AG10803 (cell line): ENCODE results near the gene SPTBN4.
A peak's percentile ranks its signal among the peaks of the same experiment; 100 is the strongest.
"Not testable (repeated sequence)": the region's sequence is repeated elsewhere in the genome, so short reads cannot be mapped to it uniquely, and the experiment has no call there.

Experiments
- DNase-seq: peaks from one replicate; pipeline ENCODE4 v3.0.0; 2010; ENCODE audit warnings: low read depth
- H3K4me3 ChIP-seq: 2 replicates; pipeline ENCODE4 v1.5.1; 2011; ENCODE audit warnings: mild to moderate bottlenecking, low read length, control low read depth
- CTCF ChIP-seq: conservative IDR thresholded peaks from 2 replicates; pipeline ENCODE4 v1.5.1; 2011; ENCODE audit warnings: mild to moderate bottlenecking, low read length, control low read depth, inconsistent platforms

Gene SPTBN4

DNA sequence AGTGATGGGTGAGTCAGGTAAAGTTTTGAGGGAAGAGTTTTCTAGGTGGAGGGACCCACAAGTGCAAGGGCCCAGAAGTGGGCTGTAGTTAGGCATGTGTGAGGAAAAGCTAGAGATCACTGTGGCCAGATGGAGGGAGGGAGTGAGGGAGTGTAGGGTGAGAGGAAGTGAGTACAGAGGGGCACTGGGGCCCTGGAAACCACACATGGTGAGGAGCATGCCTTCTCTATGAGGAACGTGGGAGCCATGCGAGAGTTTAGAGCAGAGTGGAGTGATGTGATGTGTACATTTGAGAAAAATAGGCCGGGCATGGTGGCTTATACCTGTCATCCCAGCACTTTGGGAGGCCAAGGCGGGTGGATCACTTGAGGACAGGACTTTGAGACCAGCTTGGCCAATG, 95.1 kb downstream of the SPTBN4 start:
- TF ChIP-seq CTCF, result no peak
- no peak overlapping the region for H3K4me3 ChIP-seq
- DNase-seq, result no peak

- not testable (repeated sequence) for H3K4me3 ChIP-seq, DNase-seq
Measured at GRCh38 chr19:40564535-40564934, 97.7 kb downstream of the SPTBN4 start.

DNA sequence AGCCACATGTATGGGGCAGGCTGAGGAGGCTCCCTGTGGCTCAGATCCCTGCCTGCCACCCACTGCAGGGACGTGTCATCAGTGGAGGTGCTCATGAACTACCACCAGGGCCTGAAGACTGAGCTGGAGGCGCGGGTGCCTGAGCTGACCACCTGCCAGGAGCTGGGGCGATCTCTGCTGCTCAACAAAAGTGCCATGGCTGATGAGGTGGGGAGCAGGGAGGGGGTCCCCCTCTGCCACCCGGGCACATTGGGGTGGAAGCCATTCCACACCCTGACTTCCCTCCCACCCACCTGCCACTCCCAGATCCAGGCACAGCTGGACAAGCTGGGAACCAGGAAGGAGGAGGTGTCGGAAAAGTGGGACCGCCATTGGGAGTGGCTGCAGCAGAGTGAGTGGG, 98.6 kb downstream of the SPTBN4 start:
- DNase-seq, result no peak
- TF ChIP-seq CTCF, result no peak
- no peak overlapping the region for H3K4me3 ChIP-seq

- no peak overlapping the region for H3K4me3 ChIP-seq
- DNase-seq, result no peak
- no peak for TF ChIP-seq CTCF
Measured at GRCh38 chr19:40565910-40566495, 99.2 kb downstream of the SPTBN4 start.

DNA sequence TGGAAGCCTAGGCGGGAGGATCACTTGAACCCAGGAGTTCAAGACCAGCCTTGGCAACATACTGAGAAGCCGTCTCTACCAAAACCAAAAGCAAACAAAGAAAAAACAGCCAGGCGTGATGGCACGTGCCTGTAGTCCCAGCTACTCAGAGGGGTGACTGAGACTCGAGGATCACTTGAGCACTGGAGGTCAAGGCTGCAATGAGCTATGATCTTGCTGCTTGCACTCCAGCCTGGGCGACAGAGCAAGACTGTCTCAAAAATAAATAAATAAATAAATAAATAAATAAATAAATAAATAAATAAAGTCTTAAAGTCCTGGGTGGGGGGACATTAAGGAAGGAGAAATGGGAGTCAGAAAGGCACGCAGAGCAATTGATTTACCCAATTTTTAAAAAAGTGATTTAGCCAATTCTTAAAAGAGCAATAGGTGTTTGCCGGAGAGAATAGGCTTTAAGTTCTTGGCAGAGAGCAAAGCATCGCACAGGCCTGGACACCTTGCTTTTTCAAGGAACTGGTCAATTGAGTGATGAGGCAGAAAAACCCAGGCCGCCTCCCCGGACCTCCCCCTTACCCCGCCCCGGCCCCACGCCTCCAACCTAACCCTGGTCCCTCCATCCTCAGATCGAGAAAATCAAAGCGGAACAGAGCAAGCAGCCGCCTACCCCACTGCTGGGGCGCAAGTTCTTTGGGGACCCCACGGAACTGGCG, 100.4 kb downstream of the SPTBN4 start:
- peak overlapping the region; percentile 51 for H3K4me3 ChIP-seq
- TF ChIP-seq CTCF, result no peak
- no peak for DNase-seq

GRCh38 chr19:40567750-40568494, 101.1 kb downstream of the SPTBN4 start:
- no peak for DNase-seq
- peak overlapping the region; percentile 51 for H3K4me3 ChIP-seq
- TF ChIP-seq CTCF, result no peak

GRCh38 chr19:40570313-40571004, 103.7 kb downstream of the SPTBN4 start:
- peak; percentile 99 for DNase-seq
- TF ChIP-seq CTCF, result peak; percentile 56
- peak overlapping the region; percentile 79 for H3K4me3 ChIP-seq
